Esophagus muscularis mucosa (tissue), 4 donors: Measurements from ENCODE around the gene CNOT9. TPM values are rescaled to one million over a fixed set of nuclear protein-coding genes. Genes with fewer than 3 reads are reported as not detected.
"Not testable (repeated sequence)": the region's sequence is repeated elsewhere in the genome, so short reads cannot be mapped to it uniquely, and the experiment has no call there.

ENCODE experiments used
- DNase-seq: peaks from one replicate; pipeline ENCODE4 v3.0.0-alpha.2; 2017; ENCODE audit errors: extremely low spot score
- H3K27ac ChIP-seq, 4 donors: fragments of 200-600 bp; sonication (generic); replicated peaks in 1 of 4; 1 replicate in 3 of 4; 2 replicates in 1 of 4; pipeline ENCODE4 v1.5.1; 2016 to 2019; ENCODE audit warnings: mild to moderate bottlenecking in 1 of 4
- H3K27me3 ChIP-seq, 4 donors: fragments of 200-600 bp; sonication (generic); one replicate each; pipeline versions ENCODE4 v1.5.1 to v1.6.0; 2016 to 2019
- H3K36me3 ChIP-seq, 4 donors: fragments of 200-600 bp; sonication (generic); one replicate each; pipeline ENCODE4 v1.5.1; 2016 to 2019
- H3K4me1 ChIP-seq, 4 donors: fragments of 200-600 bp; sonication (generic); one replicate each; pipeline ENCODE4 v1.5.1; 2016 to 2019
- H3K4me3 ChIP-seq, 4 donors: fragments of 200-600 bp; sonication (generic); 1 replicate in 2 of 4; 2 replicates in 2 of 4; pipeline ENCODE4 v1.5.1; 2016 to 2019; ENCODE audit warnings: mild to moderate bottlenecking in 4 of 4, moderate library complexity in 1 of 4
- H3K9me3 ChIP-seq, 4 donors: fragments of 200-600 bp; sonication (generic); 1 replicate in 3 of 4; 2 replicates in 1 of 4; pipeline ENCODE4 v1.5.1; 2016 to 2019
- CTCF ChIP-seq, 3 experiments: fragments of 200-600 bp in 2 of 3; fragments of 450-650 bp in 1 of 3; sonication (generic) in 2 of 3; IDR thresholded peaks; one replicate each; pipeline ENCODE4 v1.5.1; 2017 to 2019; ENCODE audit warnings: antibody characterized with exemption in 3 of 3, mild to moderate bottlenecking in 2 of 3, moderate library complexity in 1 of 3
- EP300 ChIP-seq: sonication (generic); formaldehyde crosslinking; IDR thresholded peaks from one replicate; pipeline ENCODE4 v1.6.1; 2017; ENCODE audit warnings: antibody characterized with exemption
- POLR2A ChIP-seq: fragments of 450-650 bp; IDR thresholded peaks from one replicate; pipeline ENCODE4 v1.6.1; 2017; ENCODE audit warnings: antibody characterized with exemption, moderate library complexity, mild to moderate bottlenecking, low read depth
- POLR2AphosphoS5 ChIP-seq, 2 donors: sonication (generic); formaldehyde crosslinking; IDR thresholded peaks; one replicate each; pipeline ENCODE4 v1.6.1; 2017; ENCODE audit warnings: antibody characterized with exemption in 2 of 2
- WGBS: methylation state at CpG from one replicate; pipeline ENCODE4 v1.1.5; 2018; 5-methylcytosine and 5-hydroxymethylcytosine counted together
- intact Hi-C: fragments of 100-400 bp; cut with DNase I; formaldehyde crosslinking; loops from one replicate; pipeline ENCODE4 v1.15.1; 2023
- total RNA-seq, 4 donors: library from RNA; depleted of rRNA; stranded (reverse); fragments of >200 nt; gene quantifications; one replicate each; pipeline versions ENCODE4 v1.1.0 to v1.2.1, GENCODE V29; 2016

The CNOT9 gene
- 10 to 100 TPM; 23.0 to 33.8 (median 28.8) TPM for total RNA-seq

- H3K36me3 ChIP-seq = peaks cover 0 to 20% (median 0%) of the 10 kb centered on the region in 4 donors
- under 1% methylated on average over 55 of the region's 77 CpGs for WGBS
- DNase-seq = peak; percentile 100
- H3K9me3 ChIP-seq = no peaks in the 10 kb centered on the region
- H3K4me1 ChIP-seq = peaks cover 35 to 65% (median 46%) of the 10 kb centered on the region in 4 donors
- intact Hi-C loops = loop anchor here (5.0 to 10.0 kb wide), 3 partner anchors 79 to 284 kb away; no protein-coding TSS in a partner anchor
- H3K27me3 ChIP-seq = no peaks in the 10 kb centered on the region
- H3K27ac ChIP-seq = peak within 1 kb of the TSS; percentile 90 to 95 (median 92)
- peak; percentile 89 for TF ChIP-seq EP300
- TF ChIP-seq POLR2A = peak; percentile 46
- peak; percentile 88 to 95 for TF ChIP-seq POLR2AphosphoS5 (IDR thresholded peaks at IDR 0.05)
- no peak for TF ChIP-seq CTCF (IDR thresholded peaks at IDR 0.05)
- peak within 1 kb of the TSS; percentile 75 to 84 (median 78) for H3K4me3 ChIP-seq
Observed at GRCh38 chr2:218568190-218569037, at the start of gene CNOT9, which contains the start of gene USP37. Gene CNOT9 (plus strand): TSS chr2:218568839. CDS start chr2:218568955, 116 bp downstream. Gene USP37 (minus strand): TSS chr2:218568351. CDS start chr2:218558653, 9,698 bp downstream.

GRCh38 chr2:218518876-218519275 is 49.8 kb upstream of the CNOT9 start:
- intact Hi-C loops = no loop called here
- no peak overlapping the region for H3K4me3 ChIP-seq
- peaks cover 0 to 31% (median 7%) of the 10 kb centered on the region in 4 donors for H3K36me3 ChIP-seq
- no peak overlapping the region for H3K27ac ChIP-seq
- no peaks in the 10 kb centered on the region for H3K9me3 ChIP-seq
- TF ChIP-seq EP300 (no peak), CTCF (IDR thresholded peaks at IDR 0.05) (no peak), POLR2A (no peak), POLR2AphosphoS5 (IDR thresholded peaks at IDR 0.05) (no peak)
- no peaks in the 10 kb centered on the region for H3K27me3 ChIP-seq
- no peak for DNase-seq
- peaks cover 0 to 3% (median 0%) of the 10 kb centered on the region in 4 donors for H3K4me1 ChIP-seq
- 100% methylated on average over 1 of the region's 1 CpG for WGBS

- DNase-seq = no peak
- 100% methylated on average over 1 of the region's 1 CpG for WGBS
- TF ChIP-seq CTCF (IDR thresholded peaks at IDR 0.05) = no peak
- no peak for TF ChIP-seq POLR2AphosphoS5 (IDR thresholded peaks at IDR 0.05)
- TF ChIP-seq EP300 = no peak
- TF ChIP-seq POLR2A = no peak
- no peaks in the 10 kb centered on the region for H3K9me3 ChIP-seq
- no peak overlapping the region for H3K27ac ChIP-seq
- H3K36me3 ChIP-seq = peaks cover 9 to 77% (median 30%) of the 10 kb centered on the region in 4 donors
- intact Hi-C loops = no loop called here
- no peaks in the 10 kb centered on the region for H3K4me1 ChIP-seq
- H3K4me3 ChIP-seq = no peak overlapping the region
- H3K27me3 ChIP-seq = no peaks in the 10 kb centered on the region
Observed at GRCh38 chr2:218523651-218524050, 45.0 kb upstream of the CNOT9 start.

GRCh38 chr2:218528409-218528808 is 40.2 kb upstream of the CNOT9 start:
- DNase-seq, H3K4me3 ChIP-seq, H3K27me3 ChIP-seq, H3K9me3 ChIP-seq, intact Hi-C loops, H3K4me1 ChIP-seq, H3K27ac ChIP-seq: not testable (repeated sequence)
- H3K36me3 ChIP-seq = peaks cover 48 to 94% (median 64%) of the 10 kb centered on the region in 4 donors
- WGBS = 97% methylated on average over 2 of the region's 2 CpGs

GRCh38 chr2:218529990-218530389 is 38.6 kb upstream of the CNOT9 start:
- TF ChIP-seq EP300 (no peak), CTCF (IDR thresholded peaks at IDR 0.05) (no peak), POLR2AphosphoS5 (IDR thresholded peaks at IDR 0.05) (no peak), POLR2A (no peak)
- Histone ChIP-seq H3K9me3 (no peaks in the 10 kb centered on the region), H3K4me3 (no peak overlapping the region), H3K36me3 (peaks cover 54 to 99% (median 74%) of the 10 kb centered on the region in 4 donors), H3K27ac (no peak overlapping the region), H3K4me1 (no peaks in the 10 kb centered on the region), H3K27me3 (no peaks in the 10 kb centered on the region)
- no peak for DNase-seq
- intact Hi-C loops = no loop called here
- WGBS = 100% methylated on average over 2 of the region's 2 CpGs
